GM12878 (cell line): ENCODE measurements around the gene ARHGAP26. TPM values are rescaled to one million over a fixed set of nuclear protein-coding genes. Genes with fewer than 3 reads are reported as not detected.

Experiments
- BCL3 ChIP-seq: IDR thresholded peaks from 2 replicates; pipeline ENCODE4 v1.6.1; 2011; ENCODE audit warnings: borderline replicate concordance, low read depth, mild to moderate bottlenecking, moderate library complexity, low read length; ENCODE audit not compliant: insufficient read depth, poor library complexity, severe bottlenecking
- CUX1 ChIP-seq: IDR thresholded peaks from 2 replicates; pipeline ENCODE4 v1.6.1; 2012; ENCODE audit warnings: improper control_type of control experiment, low read depth, low read length; ENCODE audit not compliant: insufficient replicate concordance
- EGR1 ChIP-seq, 2 experiments: IDR thresholded peaks; 1 replicate in 1 of 2; 2 replicates in 1 of 2; pipeline ENCODE4 v1.6.1; 2011 to 2012; ENCODE audit warnings: low read depth in 2 of 2, low read length in 2 of 2, borderline replicate concordance in 1 of 2, mild to moderate bottlenecking in 1 of 2, moderate library complexity in 1 of 2
- EP300 ChIP-seq, 2 experiments: fragments of 150-350 bp in 1 of 2; IDR thresholded peaks; 2 replicates each; pipeline ENCODE4 v1.6.1; 2011 to 2012; ENCODE audit warnings: low read depth in 2 of 2, low read length in 2 of 2, borderline replicate concordance in 1 of 2, improper control_type of control experiment in 1 of 2, inconsistent platforms in 1 of 2; ENCODE audit not compliant: control insufficient read depth in 1 of 2
- ETV6 ChIP-seq, 2 experiments: fragments of 450-650 bp in 1 of 2; IDR thresholded peaks in 1 of 2; conservative IDR thresholded peaks in 1 of 2; 2 replicates each; pipeline ENCODE4 v1.6.1; 2014; ENCODE audit warnings: antibody characterized with exemption in 1 of 2, borderline replicate concordance in 1 of 2, low read depth in 1 of 2, mild to moderate bottlenecking in 1 of 2, moderate library complexity in 1 of 2
- MEF2B ChIP-seq: fragments of 450-650 bp; IDR thresholded peaks from 2 replicates; pipeline ENCODE4 v1.6.1; 2018; ENCODE audit warnings: mild to moderate bottlenecking, moderate library complexity; ENCODE audit not compliant: partially characterized antibody, poor library complexity, severe bottlenecking
- MXI1 ChIP-seq: fragments of 150-350 bp; IDR thresholded peaks from 2 replicates; pipeline ENCODE4 v1.6.1; 2011; ENCODE audit warnings: low read depth, mild to moderate bottlenecking, inconsistent platforms, low read length, improper control_type of control experiment
- PAX8 ChIP-seq: fragments of 450-650 bp; IDR thresholded peaks from 2 replicates; pipeline ENCODE4 v1.6.1; 2017; ENCODE audit warnings: mild to moderate bottlenecking, moderate library complexity
- POLR2AphosphoS2 ChIP-seq: IDR thresholded peaks from 2 replicates; pipeline ENCODE4 v1.6.1; 2011; ENCODE audit warnings: low read depth, mild to moderate bottlenecking, low read length, improper control_type of control experiment, moderate library complexity
- PRDM15 ChIP-seq: fragments of 450-650 bp; formaldehyde crosslinking; IDR thresholded peaks from 2 replicates; pipeline ENCODE4 v1.4.0; 2020; ENCODE audit warnings: mild to moderate bottlenecking, moderate library complexity
- SMAD5 ChIP-seq: IDR thresholded peaks from 2 replicates; pipeline ENCODE4 v1.6.1; 2016; ENCODE audit warnings: antibody characterized with exemption, low read depth
- STAT3 ChIP-seq: IDR thresholded peaks from 2 replicates; pipeline ENCODE4 v1.6.1; 2011; ENCODE audit warnings: low read depth, low read length, improper control_type of control experiment
- SUPT20H ChIP-seq: IDR thresholded peaks from 2 replicates; pipeline ENCODE4 v1.6.1; 2011; ENCODE audit warnings: low read depth, mild to moderate bottlenecking, low read length, moderate library complexity, borderline replicate concordance; ENCODE audit not compliant: control insufficient read depth
- ZSCAN29 ChIP-seq: fragments of 450-650 bp; IDR thresholded peaks from 2 replicates; pipeline ENCODE4 v1.6.1; 2017; ENCODE audit warnings: mild to moderate bottlenecking, moderate library complexity
- ZZZ3 ChIP-seq: IDR thresholded peaks from 2 replicates; pipeline ENCODE4 v1.6.1; 2011; ENCODE audit warnings: low read depth; ENCODE audit not compliant: control insufficient read depth, insufficient read length
- polyA plus RNA-seq, 11 experiments: library from polyadenylated mRNA; depleted of rRNA in 4 of 11; unstranded in 6 of 11; stranded (reverse) in 5 of 11; fragments of >200 nt; fragmentation: Nextera tagmentation in 4 of 11; fragmentation: Illumina TruSeq in 1 of 11; extraction: Ambion mirVana in 4 of 11; extraction: Trizol in 1 of 11; gene quantifications; 1 replicate in 1 of 11; 2 replicates in 10 of 11; pipeline versions ENCODE4 v1.2.1 to v1.2.3, GENCODE V29; 2011 to 2016; ENCODE audit warnings: inconsistent platforms in 2 of 11, missing spikeins in 2 of 11, low read depth in 1 of 11
- total RNA-seq, 4 experiments: library from RNA; depleted of rRNA in 3 of 4; stranded (reverse); fragments of >200 nt in 3 of 4; fragmentation: Illumina TruSeq in 1 of 4; extraction: Trizol in 1 of 4; gene quantifications; 2 replicates each; pipeline versions ENCODE4 v1.2.1 to v1.2.3, GENCODE V29; 2013 to 2021

The ARHGAP26 gene
- total and polyA plus RNA-seq, 10 of the 15 experiments (the other 5 are each of a cell fraction or from before 2014, with no cell fraction given) = 9.4 to 41.5 (median 19.3) TPM

DNA sequence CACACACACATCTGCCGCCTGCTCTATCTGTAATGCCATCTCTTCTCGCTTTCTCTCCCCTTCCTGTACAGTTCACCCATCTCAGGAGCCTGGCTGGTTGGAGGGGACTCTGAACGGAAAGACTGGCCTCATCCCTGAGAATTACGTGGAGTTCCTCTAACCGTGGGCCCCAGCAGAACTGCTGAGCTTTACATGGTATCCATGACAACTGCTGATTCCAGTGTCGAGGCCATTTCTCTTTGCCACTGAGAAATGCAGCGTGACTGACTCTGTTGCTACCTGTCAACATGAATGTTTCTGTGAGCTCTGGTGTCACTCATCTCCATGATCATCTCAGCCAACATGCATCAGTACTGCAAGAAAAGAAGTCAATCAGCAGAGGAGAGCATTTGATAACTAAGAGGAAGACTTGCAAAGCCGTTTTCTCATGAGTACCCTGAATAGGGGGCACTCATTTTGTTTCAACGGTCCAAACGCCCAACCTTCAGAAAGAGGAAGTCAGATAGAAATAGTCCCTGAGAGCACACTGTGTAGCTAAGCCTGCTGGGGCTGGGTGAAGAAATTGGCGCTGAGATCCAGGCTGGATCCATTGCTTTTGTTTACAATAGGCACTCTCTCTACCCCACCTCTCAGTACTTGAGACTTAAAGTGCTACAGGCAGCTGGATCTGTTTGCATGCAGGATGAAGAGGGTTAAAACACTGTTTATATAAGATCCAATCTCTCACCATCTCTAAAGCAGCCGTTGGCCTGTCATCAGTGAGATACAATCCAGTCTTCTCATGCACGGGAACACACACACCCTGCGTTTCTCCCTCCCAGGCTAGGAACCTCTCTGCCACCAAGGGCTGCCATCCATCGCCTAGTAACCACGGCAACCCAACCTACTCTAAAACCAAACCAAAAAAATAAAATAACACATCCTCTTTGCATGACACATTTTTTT, 452.4 kb downstream of the ARHGAP26 start (continued):
- TF ChIP-seq CUX1 = peak; percentile 76
- 0 out of 4 replicates have a peak, but pooled peaks of 1 of the 2 experiments have one; percentile 50 for TF ChIP-seq EP300 (IDR thresholded peaks at IDR 0.05; ENCODE audit: borderline replicate concordance in 1 of 2, control insufficient read depth in 1 of 2, low read depth in 2 of 2, low read length in 2 of 2)
- TF ChIP-seq SMAD5 = peak; percentile 20; the same call in 1 of the 2 replicates
- TF ChIP-seq POLR2AphosphoS2 = 0 out of 2 replicates have a peak, but pooled peaks have one; percentile 34
- TF ChIP-seq PRDM15 (CRISPR knock-in tag) = 0 out of 2 replicates have a peak, but pooled peaks have one; percentile 53
- TF ChIP-seq MEF2B = peak; percentile 63
- peak in 1 of 2 experiments; percentile 55; a peak in 1 of 4 replicates for TF ChIP-seq ETV6 (conservative IDR thresholded peaks at IDR 0.05 in 1 of 2, IDR thresholded peaks at IDR 0.05 in 1 of 2; ENCODE audit: borderline replicate concordance in 1 of 2, low read depth in 1 of 2)
- TF ChIP-seq BCL3 = peak; percentile 21
- no peak for TF ChIP-seq STAT3
- no peak for TF ChIP-seq SUPT20H
- TF ChIP-seq ZZZ3 = no peak
- TF ChIP-seq EGR1 (IDR thresholded peaks at IDR 0.05; ENCODE audit: borderline replicate concordance in 1 of 2, low read depth in 2 of 2, low read length in 2 of 2) = peak in 1 of 2 experiments; percentile 25; a peak in 1 of 3 replicates
- no peak for TF ChIP-seq PAX8
- no peak for TF ChIP-seq ZSCAN29
- peak; percentile 84 for TF ChIP-seq MXI1
